HG02870 (cell line): ENCODE measurements around the gene TMEM169.

Source experiments
- ATAC-seq: cut with Tn5 transposase; IDR thresholded peaks from one replicate; pipeline ENCODE4 v1.9.1; 2021; ENCODE audit warnings: mild to moderate bottlenecking, moderate library complexity; ENCODE audit not compliant: unreplicated experiment

The TMEM169 gene, protein sequence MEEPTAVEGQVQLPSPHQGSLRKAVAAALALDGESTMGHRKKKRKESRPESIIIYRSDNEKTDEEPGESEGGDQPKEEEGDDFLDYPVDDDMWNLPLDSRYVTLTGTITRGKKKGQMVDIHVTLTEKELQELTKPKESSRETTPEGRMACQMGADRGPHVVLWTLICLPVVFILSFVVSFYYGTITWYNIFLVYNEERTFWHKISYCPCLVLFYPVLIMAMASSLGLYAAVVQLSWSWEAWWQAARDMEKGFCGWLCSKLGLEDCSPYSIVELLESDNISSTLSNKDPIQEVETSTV

DNA sequence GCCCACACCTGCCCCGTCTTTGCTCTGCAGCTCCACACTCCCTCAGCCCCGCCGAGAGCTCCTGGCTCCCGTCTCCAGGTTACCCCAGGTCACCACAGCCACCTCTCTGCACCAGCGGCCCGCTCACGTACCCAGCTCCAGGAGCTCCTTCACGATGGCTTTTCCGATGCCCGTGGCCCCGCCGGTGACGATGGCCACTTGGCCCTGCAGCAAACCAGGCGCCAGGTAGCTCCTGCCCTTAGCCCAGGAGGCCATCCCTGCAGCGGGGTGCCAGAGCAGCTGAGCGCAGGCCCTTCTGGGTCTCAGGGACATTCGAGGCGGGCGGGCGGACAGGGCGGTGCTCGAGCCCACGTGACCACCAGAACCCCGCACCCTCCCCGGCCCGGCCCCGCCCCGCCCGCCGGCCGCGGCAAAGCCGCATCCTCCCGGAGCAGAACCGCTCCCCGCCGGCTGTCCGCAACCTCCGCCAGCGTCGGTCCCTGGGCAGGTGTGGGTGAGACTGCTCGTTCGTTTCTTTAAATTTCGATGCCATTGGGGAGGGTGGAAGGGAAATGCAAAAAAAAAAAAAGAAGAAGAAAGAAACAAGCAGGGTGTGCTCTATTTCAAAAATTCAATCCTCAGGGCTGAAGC lies at the start of gene TMEM169, which contains the start of gene PECR:
TMEM169 (plus strand) TSS at position 433 of the 630 bp plus-strand sequence. CDS start 14,045 bp downstream, outside the sequence.
PECR (minus strand) TSS at position 323 of the 630 bp plus-strand sequence; CDS start at position 255, 68 bp downstream.
- peak; percentile 89 for ATAC-seq

DNA sequence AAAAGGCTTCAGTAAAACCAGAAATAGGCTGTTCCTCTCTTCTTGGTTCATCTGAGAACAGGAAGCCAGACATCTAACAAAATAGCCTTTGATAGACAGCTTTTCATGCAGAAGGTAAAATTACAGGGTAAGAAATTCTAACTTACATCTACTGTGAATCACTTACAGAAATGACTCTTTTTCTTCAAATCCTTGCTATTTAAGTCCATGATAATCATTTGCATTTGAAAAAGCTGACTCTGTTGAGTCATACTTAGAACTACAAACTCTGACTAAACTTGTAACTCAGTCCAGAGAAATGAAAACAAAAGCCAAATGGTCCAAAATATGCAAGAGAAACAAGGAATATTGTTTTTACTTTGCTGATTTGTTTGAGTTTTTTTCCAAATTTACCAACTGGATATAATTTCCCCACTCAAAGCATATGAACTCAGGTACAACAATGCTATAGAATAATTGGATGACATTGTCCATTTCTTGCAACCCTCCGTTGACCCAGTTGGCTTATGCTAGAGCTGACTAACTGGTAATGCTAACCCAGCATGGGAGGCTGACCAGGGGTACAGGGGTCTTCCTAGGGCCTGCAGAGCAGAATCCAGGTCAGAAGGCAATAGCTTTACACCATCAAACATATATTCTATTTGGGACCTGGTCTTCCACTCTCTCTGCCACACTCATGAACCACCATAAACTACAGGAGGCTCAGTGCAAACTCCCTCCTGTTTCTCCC lies 49.6 kb upstream of the TMEM169 start:
- ATAC-seq: peak; percentile 76

DNA sequence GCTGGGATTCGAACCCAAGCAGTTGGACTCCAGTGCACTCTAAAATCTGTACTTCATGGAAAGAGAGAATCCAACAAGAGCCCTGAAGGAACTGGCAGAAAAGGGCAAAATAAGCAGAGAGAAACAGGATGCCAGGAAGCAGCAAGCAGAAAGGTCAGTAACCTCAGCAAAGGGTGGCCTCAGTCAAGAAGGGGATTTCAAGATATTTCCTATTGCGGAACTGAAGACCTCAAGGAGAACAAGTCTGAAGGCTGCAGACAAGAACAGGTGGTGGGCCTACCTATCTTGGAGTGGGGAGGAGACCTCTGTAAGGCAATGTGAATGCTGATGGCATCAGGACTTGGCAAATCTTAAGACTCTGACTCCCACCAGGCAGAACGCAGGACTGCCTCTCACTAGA lies 48.3 kb upstream of the TMEM169 start:
- peak; percentile 36 for ATAC-seq

DNA sequence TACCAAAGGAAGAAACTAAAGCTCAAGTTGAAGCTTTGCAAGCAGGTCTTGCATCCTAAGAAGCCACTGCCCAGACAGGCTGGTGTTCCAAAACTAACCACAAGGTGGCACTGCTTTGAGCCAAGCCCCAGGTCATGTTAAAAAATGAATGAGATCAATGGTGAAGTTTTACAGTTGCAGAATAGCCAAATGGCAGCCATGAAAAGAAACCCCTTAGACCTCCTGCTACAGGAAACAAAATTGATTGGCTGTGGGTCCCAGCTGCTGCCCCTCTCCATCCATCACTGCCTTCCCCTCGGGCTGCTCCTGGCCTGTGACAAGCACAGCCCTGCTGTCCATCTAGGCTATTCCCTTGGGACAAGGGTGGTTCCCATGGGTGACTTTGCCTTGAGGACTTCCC lies 47.7 kb upstream of the TMEM169 start:
- ATAC-seq: peak; percentile 29

DNA sequence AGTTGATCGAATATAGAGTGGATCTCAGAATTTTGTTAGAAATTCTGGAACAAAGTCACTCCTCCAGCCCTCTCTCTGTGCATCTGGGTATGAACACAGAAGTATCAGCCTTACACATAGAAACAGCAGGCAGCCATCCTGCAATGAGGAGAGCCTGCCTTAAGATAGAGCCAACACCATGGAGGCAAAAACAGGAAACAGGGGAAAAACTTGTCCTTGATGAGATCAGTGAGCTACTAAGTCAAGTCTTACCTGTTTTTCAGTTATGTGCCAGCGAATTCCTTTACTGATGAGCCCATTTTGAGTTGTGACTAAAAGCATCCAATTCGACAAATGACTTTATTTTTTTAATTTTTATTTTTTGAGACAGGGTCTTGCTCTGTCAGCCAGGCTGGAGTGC lies 41.8 kb upstream of the TMEM169 start:
- ATAC-seq: no peak

DNA sequence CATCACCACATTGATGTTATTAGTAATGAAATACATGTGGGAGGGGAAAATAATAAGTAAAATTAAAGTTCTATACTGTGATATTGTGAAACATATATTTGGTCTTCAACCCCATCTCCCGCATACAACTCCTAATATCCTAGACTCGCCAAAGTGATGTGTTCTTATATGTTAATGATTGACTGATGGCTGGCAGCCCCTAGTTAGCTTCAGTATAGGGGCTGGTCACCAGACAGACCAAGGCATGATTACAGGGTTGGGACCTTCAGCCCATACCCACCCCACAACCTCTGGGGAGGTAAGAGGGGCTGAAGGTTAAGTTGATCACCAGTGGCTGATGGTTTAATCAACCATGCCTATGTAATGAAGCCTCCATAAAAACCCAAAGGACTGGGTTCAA lies 40.3 kb upstream of the TMEM169 start:
- no peak for ATAC-seq

DNA sequence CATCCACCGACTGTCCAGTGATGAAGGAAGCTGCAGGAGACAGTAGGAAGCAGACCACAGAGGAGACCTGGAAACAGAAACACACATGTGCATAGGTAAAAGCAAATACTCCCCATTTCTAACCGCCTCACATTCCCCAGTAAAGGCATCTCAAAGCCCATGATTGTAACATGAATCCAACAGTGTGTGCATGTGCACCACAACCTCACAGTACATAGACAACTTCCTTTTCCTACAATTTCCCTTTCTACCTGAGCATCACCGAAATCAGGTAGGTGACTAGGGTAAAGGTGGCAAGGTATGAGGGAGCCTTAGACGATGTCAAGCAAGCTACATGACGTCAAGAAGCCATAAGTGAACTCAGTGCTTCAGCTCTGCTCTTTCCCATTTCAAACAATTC lies 37.8 kb upstream of the TMEM169 start:
- no peak for ATAC-seq

DNA sequence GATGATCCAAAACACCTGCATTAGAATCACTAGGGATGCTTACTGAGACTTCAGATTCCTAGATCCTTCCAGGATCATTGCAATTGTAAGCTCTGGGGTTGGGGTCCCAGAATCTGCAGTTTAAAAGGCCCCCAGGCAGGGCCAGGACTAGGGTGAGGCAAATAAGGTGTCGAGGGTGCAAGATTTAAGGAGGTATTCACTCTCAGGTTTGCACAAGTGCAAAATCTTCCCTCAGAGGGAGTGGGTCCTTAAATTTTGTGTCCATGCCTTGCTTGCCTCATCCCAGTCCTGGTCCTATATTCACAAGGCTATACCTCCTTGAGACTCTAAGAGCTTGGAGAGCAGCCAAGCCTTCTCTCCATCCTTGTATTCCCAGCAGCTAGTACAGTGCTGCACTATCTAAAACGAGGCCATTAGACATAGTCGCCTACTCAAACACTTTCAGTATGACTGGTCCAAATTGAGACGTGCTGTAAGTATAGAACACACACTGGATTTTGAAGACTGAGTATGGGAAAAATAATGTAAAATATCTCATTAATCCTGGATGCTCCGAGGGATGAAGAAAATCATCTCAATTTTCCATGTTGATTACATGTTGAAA lies 36.7 kb upstream of the TMEM169 start:
- ATAC-seq: peak; percentile 99

DNA sequence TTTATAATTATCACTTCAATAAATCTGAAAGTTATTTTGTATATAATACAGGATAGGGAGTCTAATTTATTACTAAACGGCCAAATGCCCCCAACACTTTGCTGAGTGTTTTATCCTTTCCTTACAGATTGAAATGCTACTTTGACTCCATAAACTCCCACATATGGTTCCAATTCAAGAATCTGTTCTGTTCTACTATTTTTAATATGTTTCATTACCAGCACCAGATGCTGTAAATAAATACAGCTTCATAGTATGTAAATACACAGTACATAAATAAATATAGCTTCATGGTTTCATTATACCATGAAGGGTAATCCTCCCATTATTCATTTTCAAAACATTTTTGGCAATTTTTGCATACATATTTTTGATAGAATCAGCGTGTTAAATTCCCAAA lies 34.3 kb upstream of the TMEM169 start:
- no peak for ATAC-seq

DNA sequence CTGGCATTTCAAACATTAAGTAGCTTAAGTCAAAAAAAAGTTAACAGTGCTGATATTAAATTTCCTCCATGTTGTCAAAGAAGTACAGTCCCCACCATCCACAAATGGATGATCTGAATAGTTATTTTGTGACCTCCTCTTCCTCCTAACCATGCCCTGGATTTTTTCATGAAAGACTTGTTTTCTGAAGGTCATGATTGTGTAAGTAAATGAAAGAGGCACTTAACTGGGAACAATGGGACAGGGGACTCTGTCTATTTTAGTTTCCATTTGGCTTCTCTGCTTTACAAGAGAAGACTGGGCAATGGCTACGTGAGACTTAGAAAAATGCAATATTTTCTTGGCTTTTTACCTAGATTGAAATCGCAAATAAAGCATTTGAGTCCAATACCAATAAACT lies 32.3 kb upstream of the TMEM169 start:
- ATAC-seq: no peak

DNA sequence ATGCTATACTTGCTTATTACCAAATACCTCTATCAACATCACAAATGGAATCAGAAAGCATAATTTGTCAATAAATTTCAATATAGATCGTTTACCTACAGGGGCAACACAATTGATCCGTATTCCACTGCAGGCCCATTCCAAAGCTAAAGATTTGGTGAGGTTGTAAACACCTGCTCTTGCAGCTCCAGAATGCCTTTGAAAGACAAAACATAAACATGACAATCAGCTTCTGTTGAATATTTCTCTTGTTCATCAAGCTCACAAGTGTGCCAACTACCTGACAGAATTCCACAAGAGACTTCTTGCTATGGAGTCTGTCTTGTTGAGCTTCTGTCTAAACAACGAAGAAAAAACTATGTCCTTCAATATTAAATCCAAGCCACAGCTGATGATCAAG lies 30.4 kb upstream of the TMEM169 start:
- no peak for ATAC-seq

DNA sequence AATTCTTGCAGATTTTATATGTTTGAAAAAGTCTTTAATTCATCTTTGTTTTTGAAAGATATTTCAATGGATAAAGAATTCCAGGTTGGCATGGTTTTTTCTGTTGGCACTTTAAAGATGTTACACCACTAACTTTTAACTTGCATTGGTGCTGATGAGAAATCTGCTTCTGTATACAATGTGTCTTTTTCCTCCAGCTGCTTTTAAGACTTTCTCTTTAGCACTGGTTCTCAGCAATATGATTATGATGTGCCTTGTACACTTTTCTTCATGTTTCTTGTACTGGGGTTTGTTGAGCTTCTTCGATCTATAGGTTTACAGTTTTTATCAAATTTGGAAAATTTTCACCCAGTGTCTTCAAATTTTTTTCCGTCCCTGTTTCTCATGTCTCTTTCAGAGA lies 29.3 kb upstream of the TMEM169 start:
- ATAC-seq: no peak

DNA sequence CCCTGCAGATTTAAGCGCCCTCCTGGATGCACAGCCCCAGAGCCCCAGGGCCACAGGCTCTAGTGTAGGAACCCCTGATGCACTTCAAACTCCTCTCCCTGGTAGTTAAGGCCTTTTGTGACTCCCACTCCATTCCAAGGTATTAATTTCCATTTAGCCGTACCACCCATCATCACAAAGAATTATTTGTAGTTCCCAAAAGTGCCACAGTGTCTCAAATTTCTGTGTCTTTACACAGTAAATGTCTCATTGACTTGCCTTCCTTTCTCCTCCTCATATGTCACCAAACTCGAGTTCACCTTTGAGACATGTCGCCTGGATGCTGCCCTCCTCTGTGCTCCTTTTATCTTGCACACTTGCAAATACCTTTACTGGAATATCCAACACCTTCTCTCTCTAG lies 26.0 kb upstream of the TMEM169 start:
- no peak for ATAC-seq

DNA sequence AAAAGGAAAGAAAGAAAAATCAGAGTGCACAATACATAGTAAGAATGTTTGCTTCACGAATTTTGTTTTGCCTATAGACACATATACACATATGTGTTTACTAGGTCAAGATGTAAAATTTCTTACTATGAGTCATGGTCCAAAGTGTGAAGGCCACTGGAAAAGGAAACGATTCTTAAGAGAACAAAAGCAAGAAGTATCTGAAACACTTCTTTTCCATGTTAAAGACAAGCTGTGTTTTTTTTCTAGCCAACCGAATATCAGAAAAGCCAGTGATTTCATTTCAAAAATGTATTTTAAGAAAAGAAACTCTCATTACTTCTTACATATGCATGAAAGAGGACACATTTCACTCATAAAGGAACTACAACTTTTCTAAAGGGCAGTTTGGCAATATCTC lies 25.0 kb upstream of the TMEM169 start:
- peak; percentile 43 for ATAC-seq

DNA sequence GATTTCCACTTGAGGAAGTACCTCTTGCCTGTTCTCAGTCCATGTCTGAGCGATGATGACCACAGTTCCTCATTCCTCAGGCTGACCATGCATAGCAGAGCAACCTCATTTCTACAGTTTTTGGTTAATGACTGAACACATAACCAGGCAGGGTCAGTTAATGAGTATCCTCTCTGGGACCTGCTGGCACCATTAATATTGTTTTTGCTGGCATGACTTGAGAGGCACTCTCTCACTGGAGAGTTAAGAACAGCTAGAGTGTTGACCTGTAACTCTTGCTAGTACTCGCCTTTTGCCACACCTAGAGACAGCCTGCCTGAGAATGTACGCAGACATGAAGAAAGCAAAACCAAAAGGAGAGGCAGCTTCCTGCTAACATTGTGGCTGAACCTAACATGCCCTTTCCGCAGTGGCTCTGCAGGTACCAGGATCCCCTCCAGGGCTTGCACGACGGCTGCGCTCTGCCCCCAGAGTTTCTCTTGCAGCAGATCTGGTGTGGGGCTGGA lies 24.0 kb upstream of the TMEM169 start:
- ATAC-seq: peak; percentile 68

DNA sequence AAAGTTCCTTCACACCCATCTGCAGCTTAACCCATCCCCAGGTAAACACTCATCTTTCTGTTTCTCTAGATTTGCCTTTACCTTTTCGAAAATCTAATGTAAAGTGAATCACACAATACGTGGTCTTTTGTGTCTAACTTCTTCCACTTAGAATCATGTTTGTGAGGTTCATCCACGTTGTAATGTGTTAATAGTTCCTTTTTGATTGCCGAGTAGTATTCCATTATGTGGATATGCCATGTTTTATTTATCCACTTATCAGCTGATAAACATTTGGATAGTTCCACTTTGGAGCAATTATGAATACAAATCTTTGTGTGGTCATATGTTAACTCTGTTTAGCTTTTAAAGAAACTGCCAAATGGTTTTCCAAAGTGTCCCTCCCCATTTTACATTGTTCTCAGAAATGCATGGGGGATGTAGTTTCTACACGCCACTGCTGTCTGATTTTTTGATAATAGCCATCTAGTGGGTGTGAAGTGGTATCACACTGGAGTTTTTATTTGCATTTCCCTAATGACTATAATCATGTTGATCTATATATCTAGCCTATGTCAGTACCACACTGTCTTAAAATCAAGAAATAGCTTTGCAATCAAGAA lies 22.4 kb upstream of the TMEM169 start:
- ATAC-seq: no peak

DNA sequence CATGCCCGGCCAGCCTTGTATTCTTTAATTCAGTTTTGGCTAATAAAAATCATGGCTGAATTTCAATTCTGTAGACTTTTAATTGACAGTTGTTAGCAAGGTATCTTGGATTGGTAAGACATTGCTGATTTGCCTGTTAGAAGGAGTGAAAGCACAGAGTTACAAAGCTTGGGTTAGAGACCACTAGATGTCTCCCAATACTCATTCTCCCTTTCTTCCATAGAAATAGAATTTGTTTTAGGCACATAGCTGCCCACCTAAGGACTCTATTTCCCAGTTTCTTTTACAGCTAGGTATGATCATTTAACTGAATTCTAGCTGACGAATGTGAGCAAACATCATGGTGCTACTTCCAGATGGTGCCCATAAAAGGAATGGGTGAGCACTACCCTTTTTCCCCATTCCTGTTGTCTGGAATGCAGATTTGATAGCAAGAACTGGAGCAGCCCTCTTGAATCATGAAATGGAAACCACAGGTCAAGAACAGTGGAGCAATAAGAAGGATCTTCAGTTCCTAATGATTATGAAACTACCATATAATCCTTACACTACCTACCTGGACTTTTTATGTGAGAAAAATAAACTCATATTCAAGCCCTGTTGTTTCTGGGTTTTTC lies 17.6 kb upstream of the TMEM169 start:
- no peak for ATAC-seq

DNA sequence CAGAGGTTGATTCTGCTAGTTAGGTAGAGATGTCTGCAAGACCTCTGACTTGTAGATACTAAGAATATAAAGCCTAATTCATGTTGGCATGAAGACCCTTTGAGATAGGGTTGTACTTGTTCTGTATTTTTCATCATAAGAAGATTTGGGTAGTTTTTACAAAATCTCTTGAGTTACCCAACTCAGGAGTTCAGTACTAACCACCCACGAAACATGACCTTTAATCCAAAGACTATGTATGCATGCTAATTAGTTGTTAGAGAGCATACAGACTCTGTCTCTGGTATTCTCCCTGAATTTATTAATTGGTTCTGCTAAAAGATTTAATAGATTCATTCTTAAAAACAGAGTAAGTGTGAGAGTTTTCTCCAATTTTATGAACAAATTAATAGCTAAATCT lies 17.1 kb upstream of the TMEM169 start:
- ATAC-seq: no peak

DNA sequence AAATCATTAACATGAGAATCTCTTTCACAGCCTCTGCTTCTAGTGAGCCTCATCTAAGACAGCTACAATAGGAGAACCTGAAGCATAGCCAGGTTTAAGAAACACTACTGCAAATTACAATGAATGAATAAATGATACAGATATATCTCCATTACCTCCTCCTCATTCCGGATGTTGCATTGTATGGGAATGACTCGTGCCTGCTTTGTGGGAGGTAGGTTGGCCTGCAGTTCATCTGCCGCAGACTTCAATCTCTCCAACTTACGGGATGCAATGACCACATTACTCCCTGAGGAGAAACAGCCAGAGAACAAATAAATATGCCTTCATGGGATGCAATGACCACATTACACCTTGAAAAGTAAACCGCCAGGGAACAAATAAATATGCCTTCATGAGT lies 15.5 kb upstream of the TMEM169 start:
- ATAC-seq: no peak

DNA sequence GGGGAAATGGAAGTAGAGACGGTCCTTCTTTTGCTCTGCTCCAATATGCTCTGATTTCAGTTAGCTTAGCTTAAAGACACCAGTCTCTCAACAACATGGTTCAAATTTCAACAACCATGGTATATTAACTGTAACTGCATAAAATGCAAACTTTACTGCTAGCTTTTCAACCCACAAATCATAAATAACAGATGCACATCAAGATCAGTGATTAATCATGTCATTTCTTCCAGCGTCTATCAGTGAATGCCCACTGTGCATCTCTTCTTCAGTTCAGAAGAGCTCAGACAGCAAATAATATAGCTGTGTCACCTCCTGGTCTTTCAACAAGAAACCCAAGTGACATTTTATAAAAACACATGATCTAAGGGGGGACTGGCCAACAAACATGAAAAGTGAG lies 12.7 kb upstream of the TMEM169 start:
- ATAC-seq: no peak
